Measurements from ENCODE around the gene GRPEL1.

GRPEL1 gene

GRCh38 chr4:7078025-7078424, 10.2 kb upstream of the GRPEL1 start:
- H3K4me3 ChIP-seq (ENCODE audit: low read length): no peak overlapping the region
- TF ChIP-seq, protein P1, sequence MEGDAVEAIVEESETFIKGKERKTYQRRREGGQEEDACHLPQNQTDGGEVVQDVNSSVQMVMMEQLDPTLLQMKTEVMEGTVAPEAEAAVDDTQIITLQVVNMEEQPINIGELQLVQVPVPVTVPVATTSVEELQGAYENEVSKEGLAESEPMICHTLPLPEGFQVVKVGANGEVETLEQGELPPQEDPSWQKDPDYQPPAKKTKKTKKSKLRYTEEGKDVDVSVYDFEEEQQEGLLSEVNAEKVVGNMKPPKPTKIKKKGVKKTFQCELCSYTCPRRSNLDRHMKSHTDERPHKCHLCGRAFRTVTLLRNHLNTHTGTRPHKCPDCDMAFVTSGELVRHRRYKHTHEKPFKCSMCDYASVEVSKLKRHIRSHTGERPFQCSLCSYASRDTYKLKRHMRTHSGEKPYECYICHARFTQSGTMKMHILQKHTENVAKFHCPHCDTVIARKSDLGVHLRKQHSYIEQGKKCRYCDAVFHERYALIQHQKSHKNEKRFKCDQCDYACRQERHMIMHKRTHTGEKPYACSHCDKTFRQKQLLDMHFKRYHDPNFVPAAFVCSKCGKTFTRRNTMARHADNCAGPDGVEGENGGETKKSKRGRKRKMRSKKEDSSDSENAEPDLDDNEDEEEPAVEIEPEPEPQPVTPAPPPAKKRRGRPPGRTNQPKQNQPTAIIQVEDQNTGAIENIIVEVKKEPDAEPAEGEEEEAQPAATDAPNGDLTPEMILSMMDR (conservative IDR thresholded peaks at IDR 0.05; ENCODE audit: low read length): no peak
- DNase-seq (ENCODE audit: low read depth): no peak

- TF ChIP-seq, protein P1 (conservative IDR thresholded peaks at IDR 0.05; ENCODE audit: low read length): no peak
- no peak overlapping the region for H3K4me3 ChIP-seq (ENCODE audit: low read length)
- no peak for DNase-seq (ENCODE audit: low read depth)
These were observed 9.5 kb upstream of the GRPEL1 start for GRCh38 chr4:7077371-7077770.

- no peak for DNase-seq (ENCODE audit: low read depth)
- TF ChIP-seq, protein P1 (conservative IDR thresholded peaks at IDR 0.05; ENCODE audit: low read length): no peak
- no peak overlapping the region for H3K4me3 ChIP-seq (ENCODE audit: low read length)
These were observed 8.8 kb upstream of the GRPEL1 start for GRCh38 chr4:7076696-7077082.

DNA sequence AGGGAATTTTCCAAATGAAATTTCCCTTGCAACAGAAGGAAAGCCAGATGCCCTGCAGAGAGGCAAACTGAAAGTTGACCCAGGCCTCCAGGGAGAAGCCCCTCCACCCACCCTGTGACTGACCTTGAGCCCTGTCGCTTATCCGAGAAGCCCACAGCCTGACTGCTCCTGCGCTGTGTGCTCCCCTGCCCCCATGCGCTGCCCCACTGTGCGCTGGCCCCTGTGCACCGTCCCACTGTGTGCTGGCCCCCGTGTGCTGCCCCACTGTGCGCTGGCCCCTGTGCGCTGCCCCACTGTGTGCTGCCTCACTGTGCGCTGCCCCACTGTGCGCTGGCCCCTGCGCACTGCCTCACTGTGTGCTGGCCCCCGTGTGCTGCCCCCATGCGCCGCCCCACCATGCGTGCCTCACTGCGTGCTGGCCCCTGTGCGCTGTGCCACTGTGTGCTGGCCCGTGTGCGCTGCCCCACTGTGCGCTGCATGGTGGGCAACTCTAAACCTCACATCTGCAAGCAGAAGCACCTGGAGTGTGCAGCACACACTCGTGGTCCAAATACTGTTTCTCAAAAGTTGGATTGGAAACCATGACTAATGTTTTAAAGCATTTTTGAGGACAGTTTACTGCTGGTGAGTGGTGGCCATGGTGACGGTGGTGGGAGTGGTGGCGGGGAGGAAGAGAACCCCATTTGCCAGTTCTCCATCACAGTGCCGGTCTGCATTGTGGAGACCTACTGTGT, 8.3 kb upstream of the GRPEL1 start:
- TF ChIP-seq, protein P1 (conservative IDR thresholded peaks at IDR 0.05; ENCODE audit: low read length): no peak
- no peak overlapping the region for H3K4me3 ChIP-seq (ENCODE audit: low read length)
- DNase-seq (ENCODE audit: low read depth): peak; percentile 25

GRCh38 chr4:7074426-7074825, 6.6 kb upstream of the GRPEL1 start:
- DNase-seq (ENCODE audit: low read depth): peak; percentile 21
- TF ChIP-seq, protein P1 (conservative IDR thresholded peaks at IDR 0.05; ENCODE audit: low read length): no peak
- no peak overlapping the region for H3K4me3 ChIP-seq (ENCODE audit: low read length)

DNA sequence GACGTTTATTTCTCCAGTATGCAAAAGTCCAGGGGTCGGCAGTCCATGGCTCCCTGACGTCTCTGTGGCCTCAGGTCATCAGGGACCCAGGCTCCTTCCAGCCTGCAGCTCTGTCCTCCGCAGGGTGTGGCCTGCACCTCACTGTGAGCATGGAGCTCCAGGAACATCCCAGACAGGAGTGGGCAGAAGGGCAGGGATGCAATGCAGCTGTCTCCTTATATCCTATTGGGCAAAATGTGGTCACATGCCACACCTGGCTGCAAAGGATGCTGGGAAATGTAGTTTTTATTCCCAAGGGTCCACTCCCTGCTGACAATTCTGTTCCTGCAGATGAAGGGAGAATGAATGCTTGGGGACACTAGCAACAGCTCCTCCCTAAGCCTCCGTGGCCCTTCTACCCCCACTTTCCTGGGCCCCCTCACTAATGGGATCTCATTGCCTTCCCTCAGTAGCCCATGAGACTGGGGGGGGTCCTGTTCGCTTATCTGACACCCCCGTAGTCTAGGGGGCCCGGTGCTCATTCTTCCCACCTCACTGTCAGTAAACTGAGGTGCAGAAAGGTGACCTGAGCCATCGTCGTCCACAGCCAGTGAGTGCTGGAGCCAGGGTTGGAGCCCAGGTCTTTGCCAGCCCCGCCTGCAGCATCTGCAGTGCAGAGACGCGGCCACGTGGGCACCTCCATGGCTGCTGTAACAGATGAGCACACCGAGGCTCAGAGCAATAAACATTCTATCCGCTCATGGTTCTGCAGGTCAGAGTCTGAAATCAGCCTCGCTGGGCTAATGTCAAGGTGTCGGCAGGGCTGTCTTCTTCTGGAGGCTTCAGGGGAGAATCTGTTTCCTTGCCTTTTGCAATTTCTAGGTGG, 5.9 kb upstream of the GRPEL1 start:
- DNase-seq (ENCODE audit: low read depth): peak; percentile 35
- H3K4me3 ChIP-seq (ENCODE audit: low read length): no peak overlapping the region
- TF ChIP-seq, protein P1 (conservative IDR thresholded peaks at IDR 0.05; ENCODE audit: low read length): no peak

All from AG10803 (cell line).